Measurements from ENCODE around the gene TMEM163.

DNA sequence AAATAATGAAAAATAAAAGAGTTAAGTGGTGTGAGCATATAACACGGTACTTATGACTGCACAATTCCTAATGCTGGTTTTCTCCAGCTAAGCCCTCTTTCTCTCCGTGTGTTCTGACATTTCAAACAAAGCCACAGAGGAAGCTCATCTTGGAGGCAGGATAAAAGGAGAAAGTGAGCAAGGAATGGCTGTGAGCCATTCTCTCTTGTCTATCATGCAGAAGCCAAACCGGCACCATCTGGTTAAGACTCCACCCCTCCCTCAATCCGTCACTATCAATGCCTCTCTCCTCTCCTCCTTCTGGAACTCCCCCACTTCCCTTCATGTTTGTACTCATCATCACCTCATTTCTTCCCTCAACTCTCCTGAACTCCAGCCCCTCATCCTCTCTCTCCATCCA is 210.4 kb downstream of the TMEM163 start:
- TF ChIP-seq CTCF (IDR thresholded peaks at IDR 0.05) (no peak), EP300 (IDR thresholded peaks at IDR 0.05) (no peak)
